Ishikawa (cell line): ENCODE measurements around the gene RAP1GAP.

Experiments
- CEBPB ChIP-seq: IDR thresholded peaks from 2 replicates; pipeline ENCODE4 v1.6.1; 2012
- CREB1 ChIP-seq: IDR thresholded peaks from 2 replicates; pipeline ENCODE4 v1.6.1; 2012; ENCODE audit warnings: low read depth
- EP300 ChIP-seq: IDR thresholded peaks from 2 replicates; pipeline ENCODE4 v1.6.1; 2012; ENCODE audit warnings: borderline replicate concordance
- FOXM1 ChIP-seq: IDR thresholded peaks from 2 replicates; pipeline ENCODE4 v1.6.1; 2012; ENCODE audit warnings: low read depth, borderline replicate concordance
- MAX ChIP-seq: IDR thresholded peaks from 2 replicates; pipeline ENCODE4 v1.6.1; 2012
- RAD21 ChIP-seq: IDR thresholded peaks from 2 replicates; pipeline ENCODE4 v1.6.1; 2012; ENCODE audit warnings: low read depth
- REST ChIP-seq: IDR thresholded peaks from 2 replicates; pipeline ENCODE4 v1.6.1; 2012; ENCODE audit warnings: low read depth, mild to moderate bottlenecking
- TAF1 ChIP-seq: IDR thresholded peaks from 2 replicates; pipeline ENCODE4 v1.6.1; 2012; ENCODE audit warnings: low read depth, mild to moderate bottlenecking
- YY1 ChIP-seq: IDR thresholded peaks from 2 replicates; pipeline ENCODE4 v1.6.1; 2012; ENCODE audit warnings: low read depth
- ZBTB7A ChIP-seq: IDR thresholded peaks from 2 replicates; pipeline ENCODE4 v1.6.1; 2012; ENCODE audit warnings: low read depth

GRCh38 chr1:21647431-21648351, 21.5 kb downstream of the RAP1GAP start:
- TF ChIP-seq REST, result peak; percentile 100
- TF ChIP-seq EP300, result no peak; the same call in 1 of the 2 replicates
- no peak for TF ChIP-seq ZBTB7A
- no peak for TF ChIP-seq CREB1
- TF ChIP-seq TAF1, result no peak
- peak; percentile 93 for TF ChIP-seq YY1
- TF ChIP-seq RAD21, result no peak; the same call in 1 of the 2 replicates
- TF ChIP-seq FOXM1, result no peak
- no peak for TF ChIP-seq CEBPB
- TF ChIP-seq MAX, result peak; percentile 77
